Measurements from ENCODE around the gene UPF3B.
"Not testable (repeated sequence)": the region's sequence is repeated elsewhere in the genome, so short reads cannot be mapped to it uniquely, and the experiment has no call there.

The UPF3B gene

DNA sequence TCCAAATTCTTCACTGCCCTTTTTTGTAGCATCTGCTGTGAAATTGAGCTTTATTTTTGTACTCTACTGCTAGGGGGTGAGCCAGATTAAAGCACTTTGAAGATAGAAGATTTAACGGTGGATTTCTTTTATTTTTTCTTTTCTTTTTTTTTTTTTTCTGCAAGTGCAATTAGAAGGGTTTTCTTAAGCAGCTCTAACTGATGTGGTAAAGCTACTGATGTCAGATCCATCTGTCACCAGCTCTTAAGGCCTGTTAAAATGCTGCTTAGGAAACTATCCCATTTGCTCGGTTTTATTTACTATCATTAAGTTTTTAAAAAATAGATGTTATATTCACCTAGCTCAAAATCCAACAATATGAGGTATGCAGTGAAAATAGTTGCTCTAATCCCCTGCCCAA lies 26.0 kb upstream of the UPF3B start:
- no peaks in the 10 kb centered on the region for H3K36me3 ChIP-seq (ENCODE audit: control insufficient read depth, low read depth, low read length)
- H3K27ac ChIP-seq (ENCODE audit: low read length): no peak overlapping the region
- no peaks in the 10 kb centered on the region for H3K27me3 ChIP-seq (ENCODE audit: control insufficient read depth, insufficient read depth, low read length)
- no peak overlapping the region for H3K4me3 ChIP-seq (ENCODE audit: low read length)
- no peaks in the 10 kb centered on the region for H3K4me1 ChIP-seq (ENCODE audit: control insufficient read depth, low read depth, low read length)
- peaks cover 8% of the 10 kb centered on the region for H3K9me3 ChIP-seq (ENCODE audit: control insufficient read depth, low read depth, low read length)
- H3K9ac ChIP-seq (ENCODE audit: low read length): no peak overlapping the region

DNA sequence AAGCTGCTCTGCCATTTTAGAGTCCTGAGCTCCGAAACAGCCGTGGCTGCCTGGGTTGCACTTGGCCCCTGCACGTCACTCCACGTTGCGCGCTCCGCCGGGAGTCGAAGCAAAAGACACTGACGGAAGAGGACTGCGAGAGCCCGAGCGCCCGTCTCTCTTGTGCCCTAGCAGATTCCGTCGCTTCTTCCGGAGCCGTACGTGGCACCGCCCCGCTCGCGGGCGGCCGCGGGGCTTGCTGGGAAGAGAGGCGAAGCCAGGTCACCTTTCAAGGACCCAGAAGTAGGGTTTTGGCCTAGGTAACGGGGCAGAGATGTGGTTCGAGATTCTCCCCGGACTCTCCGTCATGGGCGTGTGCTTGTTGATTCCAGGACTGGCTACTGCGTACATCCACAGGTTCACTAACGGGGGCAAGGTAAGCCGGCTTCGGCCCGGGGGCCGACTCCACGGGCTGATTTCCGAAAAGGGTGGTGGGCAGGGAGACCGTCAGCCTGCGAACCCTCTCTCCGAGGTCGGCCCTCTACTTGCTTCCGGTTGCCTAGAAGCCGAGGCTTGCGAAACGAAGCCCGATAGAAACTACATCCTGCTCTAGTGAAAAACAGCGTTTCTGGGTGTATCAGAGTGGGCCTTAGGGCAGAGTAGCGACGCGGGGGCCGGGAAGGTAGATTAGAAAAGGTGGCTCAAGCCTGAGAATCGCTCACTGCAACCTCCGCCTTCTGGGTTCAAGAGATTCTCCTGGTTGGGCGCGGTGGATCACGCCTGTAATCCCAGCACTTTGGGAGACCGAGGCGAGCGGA lies 19.0 kb upstream of the UPF3B start, which contains the start of the genes NDUFA1 and RNF113A:
Gene NDUFA1, plus strand, starts transcription at position 234 of the 797 bp plus-strand sequence. Its CDS starts 80 bp downstream, at position 314.
Gene RNF113A, minus strand, starts transcription at position 135 of the 797 bp plus-strand sequence. Its CDS starts 120 bp downstream, at position 15.
- peak within 1 kb of the TSS; percentile 71 for H3K4me3 ChIP-seq (ENCODE audit: low read length)
- no peaks in the 10 kb centered on the region for H3K36me3 ChIP-seq (ENCODE audit: control insufficient read depth, low read depth, low read length)
- no peaks in the 10 kb centered on the region for H3K9me3 ChIP-seq (ENCODE audit: control insufficient read depth, low read depth, low read length)
- peak within 1 kb of the TSS; percentile 80 for H3K9ac ChIP-seq (ENCODE audit: low read length)
- no peaks in the 10 kb centered on the region for H3K27me3 ChIP-seq (ENCODE audit: control insufficient read depth, insufficient read depth, low read length)
- peak within 1 kb of the TSS; percentile 61 for H3K27ac ChIP-seq (ENCODE audit: low read length)
- H3K4me1 ChIP-seq (ENCODE audit: control insufficient read depth, low read depth, low read length): no peaks in the 10 kb centered on the region

DNA sequence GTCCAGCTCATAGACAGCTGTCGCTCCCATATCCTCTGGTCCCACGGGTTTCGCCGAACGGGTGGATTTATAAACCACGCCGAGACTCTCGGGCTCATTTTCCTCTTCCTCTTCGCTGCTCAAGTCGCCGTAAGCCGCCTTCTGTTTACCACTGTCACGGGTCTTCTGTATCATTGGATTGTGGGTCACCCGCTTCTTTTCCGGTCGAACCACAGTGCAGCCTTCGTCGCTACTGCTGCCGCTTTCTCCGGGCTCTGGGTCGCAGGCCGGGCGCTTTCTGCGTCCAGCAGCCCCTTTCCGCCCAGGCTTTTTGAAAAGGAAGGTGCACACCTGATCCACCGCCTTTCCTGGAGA lies 18.5 kb upstream of the UPF3B start:
- no peaks in the 10 kb centered on the region for H3K27me3 ChIP-seq (ENCODE audit: control insufficient read depth, insufficient read depth, low read length)
- H3K36me3 ChIP-seq (ENCODE audit: control insufficient read depth, low read depth, low read length): no peaks in the 10 kb centered on the region
- H3K27ac ChIP-seq (ENCODE audit: low read length): no peak overlapping the region
- peak overlapping the region; percentile 71 for H3K4me3 ChIP-seq (ENCODE audit: low read length)
- no peaks in the 10 kb centered on the region for H3K4me1 ChIP-seq (ENCODE audit: control insufficient read depth, low read depth, low read length)
- peak overlapping the region; percentile 80 for H3K9ac ChIP-seq (ENCODE audit: low read length)
- H3K9me3 ChIP-seq (ENCODE audit: control insufficient read depth, low read depth, low read length): no peaks in the 10 kb centered on the region

DNA sequence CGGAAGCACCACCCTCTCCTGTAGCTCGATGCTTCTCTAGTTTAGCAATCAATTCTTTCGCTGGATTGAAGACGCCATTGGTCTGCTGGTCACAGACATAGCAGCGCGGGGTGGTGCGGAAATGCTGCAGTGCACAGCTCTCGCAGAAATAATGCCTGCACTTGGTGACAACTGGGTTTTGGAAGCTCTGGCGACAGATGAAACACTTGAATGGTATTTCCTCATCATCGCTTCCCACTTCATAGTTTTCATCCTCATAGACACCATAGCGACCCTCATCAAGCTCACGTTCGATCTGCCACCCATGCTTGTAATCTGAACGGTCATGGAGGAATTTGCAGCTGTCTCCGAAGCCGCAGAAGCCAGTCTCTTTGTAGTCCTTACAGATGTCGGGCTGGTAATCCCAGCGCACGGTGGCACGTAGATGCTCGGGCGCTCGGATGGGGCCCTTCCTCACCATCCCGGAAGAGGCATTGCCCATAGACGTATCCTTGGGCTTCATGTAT lies 17.9 kb upstream of the UPF3B start:
- peak overlapping the region; percentile 71 for H3K4me3 ChIP-seq (ENCODE audit: low read length)

DNA sequence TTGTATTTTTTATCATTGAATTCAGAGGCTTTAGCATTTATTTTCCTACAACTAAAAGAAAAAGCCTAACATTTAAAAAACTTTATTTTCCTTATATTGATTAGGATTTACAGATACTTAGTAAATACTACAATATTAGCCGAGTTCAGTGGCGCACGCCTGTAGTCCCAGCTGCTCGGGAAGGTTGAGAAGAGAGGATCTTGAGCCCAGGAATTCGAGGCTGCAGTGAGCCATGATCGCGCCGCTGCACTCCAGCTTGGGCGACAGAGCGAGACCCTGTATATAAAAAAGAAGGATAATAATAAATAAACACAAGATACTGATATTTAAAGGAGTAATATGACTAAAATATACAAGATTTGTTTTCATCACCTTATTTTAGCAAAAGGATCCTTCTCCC lies 681 bp upstream of the UPF3B start:
- Histone ChIP-seq H3K36me3 (ENCODE audit: control insufficient read depth, low read depth, low read length) (peaks cover 8% of the 10 kb centered on the region), H3K4me3 (ENCODE audit: low read length) (peak overlapping the region; percentile 48), H3K9ac (ENCODE audit: low read length) (peak overlapping the region; percentile 53), H3K27me3 (ENCODE audit: control insufficient read depth, insufficient read depth, low read length) (no peaks in the 10 kb centered on the region), H3K4me1 (ENCODE audit: control insufficient read depth, low read depth, low read length) (no peaks in the 10 kb centered on the region), H3K27ac (ENCODE audit: low read length) (no peak overlapping the region), H3K9me3 (ENCODE audit: control insufficient read depth, low read depth, low read length) (peaks cover 5% of the 10 kb centered on the region)

More for the DNA sequence above, 17.9 kb upstream of the UPF3B start:
- H3K27me3 ChIP-seq (ENCODE audit: control insufficient read depth, insufficient read depth, low read length): no peaks in the 10 kb centered on the region
- no peaks in the 10 kb centered on the region for H3K36me3 ChIP-seq (ENCODE audit: control insufficient read depth, low read depth, low read length)
- H3K27ac ChIP-seq (ENCODE audit: low read length): no peak overlapping the region
- H3K9ac ChIP-seq (ENCODE audit: low read length): peak overlapping the region; percentile 80
- no peaks in the 10 kb centered on the region for H3K4me1 ChIP-seq (ENCODE audit: control insufficient read depth, low read depth, low read length)
- H3K9me3 ChIP-seq (ENCODE audit: control insufficient read depth, low read depth, low read length): no peaks in the 10 kb centered on the region

DNA sequence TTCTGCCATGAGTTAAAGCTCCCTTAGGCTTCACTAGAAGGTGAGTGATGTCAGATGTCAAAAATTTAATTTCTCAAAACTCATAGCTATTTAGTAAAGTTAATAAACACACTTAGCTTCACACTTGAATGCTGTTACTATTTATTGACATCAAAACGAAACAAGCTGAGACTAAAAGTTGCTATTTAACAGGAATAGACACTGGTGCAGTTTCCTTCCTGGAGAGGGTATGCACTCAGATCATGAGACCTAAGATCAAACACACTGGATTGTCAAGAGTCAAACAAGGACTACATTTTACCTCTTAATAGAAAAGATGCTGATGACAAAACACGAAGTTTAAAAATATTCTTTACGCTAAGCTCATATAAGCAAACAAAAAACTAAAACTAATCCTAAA lies 18.9 kb downstream of the UPF3B start:
- Histone ChIP-seq H3K36me3 (ENCODE audit: control insufficient read depth, low read depth, low read length) (peaks cover 51% of the 10 kb centered on the region), H3K9ac (ENCODE audit: low read length) (no peak overlapping the region), H3K4me3 (ENCODE audit: low read length) (no peak overlapping the region), H3K27ac (ENCODE audit: low read length) (no peak overlapping the region), H3K4me1 (ENCODE audit: control insufficient read depth, low read depth, low read length) (no peaks in the 10 kb centered on the region), H3K27me3 (ENCODE audit: control insufficient read depth, insufficient read depth, low read length) (no peaks in the 10 kb centered on the region), H3K9me3 (ENCODE audit: control insufficient read depth, low read depth, low read length) (peaks cover 16% of the 10 kb centered on the region)

DNA sequence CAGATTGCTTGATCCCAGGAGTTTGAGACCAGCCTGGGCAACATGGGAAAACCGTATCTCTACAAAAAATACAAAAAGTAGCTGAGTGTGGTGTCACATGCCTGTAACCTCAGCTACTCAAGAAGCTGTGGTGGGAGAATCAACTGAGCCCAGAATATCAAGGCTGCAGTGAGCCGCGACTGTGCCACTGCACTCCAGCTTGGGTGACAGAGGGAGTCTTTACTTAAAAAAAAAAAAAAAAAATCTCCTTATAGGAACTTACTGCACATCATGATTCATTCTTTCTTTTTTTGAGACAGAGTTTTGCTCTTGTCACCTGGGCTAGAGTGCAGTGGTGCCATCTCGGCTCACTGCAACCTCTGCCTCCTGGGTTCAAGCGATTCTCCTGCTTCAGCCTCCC lies 24.3 kb downstream of the UPF3B start:
- Histone ChIP-seq H3K9ac (ENCODE audit: low read length) (no peak overlapping the region), H3K4me1 (ENCODE audit: control insufficient read depth, low read depth, low read length) (no peaks in the 10 kb centered on the region), H3K27ac (ENCODE audit: low read length) (no peak overlapping the region), H3K36me3 (ENCODE audit: control insufficient read depth, low read depth, low read length) (peaks cover 18% of the 10 kb centered on the region), H3K4me3 (ENCODE audit: low read length) (no peak overlapping the region), H3K27me3 (ENCODE audit: control insufficient read depth, insufficient read depth, low read length) (no peaks in the 10 kb centered on the region), H3K9me3 (ENCODE audit: control insufficient read depth, low read depth, low read length) (peaks cover 9% of the 10 kb centered on the region)

DNA sequence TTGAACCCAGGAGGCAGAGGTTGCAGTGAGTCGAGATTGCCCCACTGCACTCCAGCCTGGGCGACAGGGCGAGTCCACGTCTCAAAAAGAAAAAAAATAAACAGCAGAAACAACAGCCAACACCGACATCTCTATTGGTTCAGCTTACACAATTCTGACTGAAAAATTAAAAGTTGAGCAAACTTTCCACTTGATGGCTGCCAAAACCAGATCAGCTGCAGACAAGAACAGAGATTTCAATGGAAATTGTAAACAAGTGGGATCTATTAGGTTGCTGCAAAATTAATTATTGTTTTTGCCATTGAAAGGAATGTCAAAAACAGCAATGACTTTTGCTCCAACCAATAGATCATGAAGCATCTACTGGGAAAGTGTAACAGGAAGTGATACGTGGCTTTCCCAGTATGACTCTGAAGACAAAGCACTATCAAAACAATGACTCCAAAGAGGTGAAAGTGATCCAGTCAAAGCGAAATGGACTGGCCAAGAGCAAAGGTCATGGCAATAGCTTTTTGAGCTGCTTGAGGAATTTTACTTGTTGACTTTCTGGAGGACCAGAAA lies 26.3 kb downstream of the UPF3B start:
- Histone ChIP-seq H3K27me3 (ENCODE audit: control insufficient read depth, insufficient read depth, low read length) (no peaks in the 10 kb centered on the region), H3K9ac (ENCODE audit: low read length) (no peak overlapping the region), H3K4me1 (ENCODE audit: control insufficient read depth, low read depth, low read length) (no peaks in the 10 kb centered on the region), H3K9me3 (ENCODE audit: control insufficient read depth, low read depth, low read length) (peaks cover 7% of the 10 kb centered on the region), H3K27ac (ENCODE audit: low read length) (no peak overlapping the region), H3K36me3 (ENCODE audit: control insufficient read depth, low read depth, low read length) (peaks cover 13% of the 10 kb centered on the region), H3K4me3 (ENCODE audit: low read length) (no peak overlapping the region)

DNA sequence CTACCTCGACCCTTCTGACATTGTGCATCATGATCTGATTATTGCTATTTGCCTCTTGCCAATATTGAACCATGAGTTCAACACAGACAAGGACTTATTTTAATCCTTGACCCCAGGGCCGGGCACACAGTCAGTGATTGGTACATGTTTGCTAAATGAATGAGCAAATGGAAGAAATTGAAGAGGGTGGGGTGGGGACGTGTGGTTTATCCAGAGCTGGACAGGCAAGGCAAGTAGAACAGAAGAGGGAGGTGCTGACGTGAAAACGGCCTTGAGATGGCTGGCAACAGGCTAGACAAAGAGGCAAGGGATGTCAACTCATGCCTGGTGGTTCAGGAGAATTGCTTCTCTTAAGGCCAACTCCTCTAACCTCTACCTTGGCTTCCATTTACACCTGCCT lies 28.5 kb downstream of the UPF3B start:
- H3K27me3 ChIP-seq (ENCODE audit: control insufficient read depth, insufficient read depth, low read length); H3K4me1 ChIP-seq (ENCODE audit: control insufficient read depth, low read depth, low read length); H3K36me3 ChIP-seq (ENCODE audit: control insufficient read depth, low read depth, low read length); H3K9ac ChIP-seq (ENCODE audit: low read length); H3K4me3 ChIP-seq (ENCODE audit: low read length); H3K9me3 ChIP-seq (ENCODE audit: control insufficient read depth, low read depth, low read length); H3K27ac ChIP-seq (ENCODE audit: low read length): not testable (repeated sequence)

DNA sequence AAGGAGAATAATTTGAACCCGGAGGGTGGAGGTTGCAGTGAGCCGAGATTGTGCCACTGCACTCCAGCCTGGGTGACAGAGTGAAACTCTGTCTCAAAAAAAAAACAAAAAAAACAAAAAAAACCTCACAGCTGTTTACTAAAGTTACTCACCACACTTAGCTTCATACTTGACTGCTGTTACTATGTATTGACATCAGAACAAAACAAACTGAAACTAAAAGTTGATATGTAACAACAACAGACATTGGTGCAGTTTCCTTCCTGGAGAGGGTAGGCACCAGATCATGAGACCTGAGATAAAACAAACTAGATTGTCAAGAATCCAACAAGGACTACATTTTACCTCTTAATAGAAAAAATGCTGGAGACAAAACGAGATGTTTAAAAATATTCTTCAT lies 31.1 kb downstream of the UPF3B start:
- not testable (repeated sequence) for H3K4me1 ChIP-seq (ENCODE audit: control insufficient read depth, low read depth, low read length); H3K27ac ChIP-seq (ENCODE audit: low read length); H3K4me3 ChIP-seq (ENCODE audit: low read length); H3K9me3 ChIP-seq (ENCODE audit: control insufficient read depth, low read depth, low read length); H3K9ac ChIP-seq (ENCODE audit: low read length); H3K36me3 ChIP-seq (ENCODE audit: control insufficient read depth, low read depth, low read length); H3K27me3 ChIP-seq (ENCODE audit: control insufficient read depth, insufficient read depth, low read length)

DNA sequence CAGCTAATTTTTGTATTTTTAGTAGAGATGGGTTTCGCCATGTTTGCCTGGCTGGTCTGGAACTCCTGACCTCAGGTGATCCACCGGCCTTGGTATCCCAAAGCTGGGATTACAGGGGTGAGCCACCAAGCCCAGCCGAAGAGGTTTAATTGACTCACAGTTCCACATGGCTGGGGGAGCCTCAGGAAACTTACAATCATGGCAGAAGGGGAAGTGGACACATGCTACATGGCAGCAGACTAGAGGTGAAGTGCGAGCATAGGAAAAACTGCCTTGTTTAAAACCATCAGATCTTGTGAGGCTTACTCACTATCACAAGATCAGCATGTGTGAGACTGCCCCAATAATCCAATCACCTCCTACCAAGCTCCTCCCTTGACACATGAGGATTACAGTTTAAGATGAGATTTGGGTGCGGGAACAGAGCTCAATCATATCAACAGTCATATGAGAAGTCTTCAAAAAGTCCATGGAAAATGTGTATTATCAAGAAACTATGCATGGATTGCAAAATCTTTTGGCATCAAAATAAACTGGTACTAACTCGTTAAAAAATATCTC lies 35.6 kb downstream of the UPF3B start:
- H3K27ac ChIP-seq (ENCODE audit: low read length): no peak overlapping the region
- H3K4me1 ChIP-seq (ENCODE audit: control insufficient read depth, low read depth, low read length): no peaks in the 10 kb centered on the region
- no peak overlapping the region for H3K9ac ChIP-seq (ENCODE audit: low read length)
- peaks cover 5% of the 10 kb centered on the region for H3K9me3 ChIP-seq (ENCODE audit: control insufficient read depth, low read depth, low read length)
- no peaks in the 10 kb centered on the region for H3K36me3 ChIP-seq (ENCODE audit: control insufficient read depth, low read depth, low read length)
- no peaks in the 10 kb centered on the region for H3K27me3 ChIP-seq (ENCODE audit: control insufficient read depth, insufficient read depth, low read length)
- no peak overlapping the region for H3K4me3 ChIP-seq (ENCODE audit: low read length)
